Parathyroid adenoma (tissue), 2 donors: ENCODE measurements around the gene L3MBTL4.

ENCODE experiments used
- H2AFZ ChIP-seq: fragments of 300-600 bp; sonication (generic); one replicate; pipeline ENCODE4 v1.7.0; 2017; ENCODE audit warnings: antibody characterized with exemption, mild to moderate bottlenecking
- H3K27ac ChIP-seq: fragments of 300-600 bp; sonication (generic); one replicate; pipeline ENCODE4 v1.7.0; 2017
- H3K27me3 ChIP-seq: fragments of 300-600 bp; sonication (generic); one replicate; pipeline ENCODE4 v1.7.0; 2017; ENCODE audit warnings: low read length; ENCODE audit not compliant: control insufficient read depth, insufficient read depth
- H3K36me3 ChIP-seq: fragments of 300-600 bp; sonication (generic); one replicate; pipeline ENCODE4 v1.7.0; 2017; ENCODE audit warnings: low read length; ENCODE audit not compliant: control insufficient read depth, insufficient read depth
- H3K4me1 ChIP-seq: fragments of 300-600 bp; sonication (generic); one replicate; pipeline ENCODE4 v1.7.0; 2017; ENCODE audit warnings: control low read depth
- H3K4me2 ChIP-seq: fragments of 300-600 bp; sonication (generic); one replicate; pipeline ENCODE4 v1.7.0; 2017; ENCODE audit warnings: low read length
- H3K4me3 ChIP-seq: fragments of 300-600 bp; sonication (generic); one replicate; pipeline ENCODE4 v1.7.0; 2017; ENCODE audit warnings: low read depth, low read length
- H3K79me2 ChIP-seq: fragments of 300-600 bp; sonication (generic); one replicate; pipeline ENCODE4 v1.7.0; 2017; ENCODE audit warnings: control low read depth
- H3K9ac ChIP-seq: fragments of 300-600 bp; sonication (generic); one replicate; pipeline ENCODE4 v1.7.0; 2017; ENCODE audit warnings: mild to moderate bottlenecking
- H3K9me3 ChIP-seq: fragments of 300-600 bp; sonication (generic); one replicate; pipeline ENCODE4 v1.7.0; 2017; ENCODE audit warnings: low read length; ENCODE audit not compliant: control insufficient read depth
- TF ChIP-seq, protein P1 (sequence below): fragments of 300-600 bp; sonication (generic); IDR thresholded peaks from one replicate; pipeline ENCODE4 v1.7.0; 2017; ENCODE audit warnings: antibody characterized with exemption, mild to moderate bottlenecking
- donor health status: primary hyperparathyroidism.

L3MBTL4 gene

DNA sequence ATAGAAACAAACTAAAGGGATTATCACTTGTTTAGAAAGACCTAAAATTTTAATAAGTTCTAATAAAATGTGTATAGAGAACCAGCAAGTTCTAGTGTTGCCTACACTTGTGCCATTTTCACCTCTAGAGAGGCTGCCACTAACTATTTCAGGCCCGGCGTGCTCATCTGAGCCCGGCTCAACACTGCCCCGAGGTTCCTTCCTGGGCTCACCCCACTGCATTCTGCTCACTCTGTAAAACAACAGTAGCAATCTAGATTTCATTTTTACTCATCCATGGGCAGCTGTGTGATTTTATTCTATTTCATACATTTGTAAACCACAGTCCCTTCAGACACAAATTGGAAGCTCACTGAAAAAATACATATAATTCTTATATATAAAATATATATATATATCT, 253.2 kb downstream of the L3MBTL4 start:
- Histone ChIP-seq H3K9me3 (no peaks in the 10 kb centered on the region), H3K9ac (no peak overlapping the region), H3K4me2 (no peak overlapping the region), H3K27me3 (no peaks in the 10 kb centered on the region), H3K79me2 (no peaks in the 10 kb centered on the region), H2AFZ (no peak overlapping the region), H3K4me1 (peaks cover 9% of the 10 kb centered on the region), H3K36me3 (no peaks in the 10 kb centered on the region), H3K4me3 (no peak overlapping the region), H3K27ac (no peak overlapping the region)
- TF ChIP-seq, protein P1, sequence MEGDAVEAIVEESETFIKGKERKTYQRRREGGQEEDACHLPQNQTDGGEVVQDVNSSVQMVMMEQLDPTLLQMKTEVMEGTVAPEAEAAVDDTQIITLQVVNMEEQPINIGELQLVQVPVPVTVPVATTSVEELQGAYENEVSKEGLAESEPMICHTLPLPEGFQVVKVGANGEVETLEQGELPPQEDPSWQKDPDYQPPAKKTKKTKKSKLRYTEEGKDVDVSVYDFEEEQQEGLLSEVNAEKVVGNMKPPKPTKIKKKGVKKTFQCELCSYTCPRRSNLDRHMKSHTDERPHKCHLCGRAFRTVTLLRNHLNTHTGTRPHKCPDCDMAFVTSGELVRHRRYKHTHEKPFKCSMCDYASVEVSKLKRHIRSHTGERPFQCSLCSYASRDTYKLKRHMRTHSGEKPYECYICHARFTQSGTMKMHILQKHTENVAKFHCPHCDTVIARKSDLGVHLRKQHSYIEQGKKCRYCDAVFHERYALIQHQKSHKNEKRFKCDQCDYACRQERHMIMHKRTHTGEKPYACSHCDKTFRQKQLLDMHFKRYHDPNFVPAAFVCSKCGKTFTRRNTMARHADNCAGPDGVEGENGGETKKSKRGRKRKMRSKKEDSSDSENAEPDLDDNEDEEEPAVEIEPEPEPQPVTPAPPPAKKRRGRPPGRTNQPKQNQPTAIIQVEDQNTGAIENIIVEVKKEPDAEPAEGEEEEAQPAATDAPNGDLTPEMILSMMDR, result no peak

DNA sequence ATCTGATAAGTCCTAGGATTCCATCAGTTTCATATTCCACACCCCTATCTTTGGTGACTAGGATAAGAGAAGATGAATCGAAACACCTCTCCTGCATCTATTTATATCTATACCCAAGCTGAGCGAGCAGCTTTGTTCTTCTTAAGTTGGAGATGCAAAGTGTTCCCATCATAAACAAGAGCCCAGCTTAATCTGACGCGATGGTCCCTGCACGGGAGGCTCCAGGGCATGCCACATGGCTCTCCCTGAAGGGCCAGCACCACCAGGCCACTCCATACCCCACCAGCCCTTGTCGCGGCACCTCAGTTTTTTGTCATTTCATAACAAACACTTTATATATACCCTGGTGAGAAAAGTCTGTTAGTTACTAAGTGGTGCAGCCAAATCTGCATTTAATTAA, 255.3 kb downstream of the L3MBTL4 start:
- no peaks in the 10 kb centered on the region for H3K36me3 ChIP-seq
- H3K9me3 ChIP-seq, result no peaks in the 10 kb centered on the region
- no peaks in the 10 kb centered on the region for H3K79me2 ChIP-seq
- peaks cover 9% of the 10 kb centered on the region for H3K4me1 ChIP-seq
- no peak overlapping the region for H2AFZ ChIP-seq
- no peak overlapping the region for H3K4me2 ChIP-seq
- TF ChIP-seq, protein P1, result no peak
- no peak overlapping the region for H3K27ac ChIP-seq
- H3K4me3 ChIP-seq, result no peak overlapping the region
- no peaks in the 10 kb centered on the region for H3K27me3 ChIP-seq
- no peak overlapping the region for H3K9ac ChIP-seq

DNA sequence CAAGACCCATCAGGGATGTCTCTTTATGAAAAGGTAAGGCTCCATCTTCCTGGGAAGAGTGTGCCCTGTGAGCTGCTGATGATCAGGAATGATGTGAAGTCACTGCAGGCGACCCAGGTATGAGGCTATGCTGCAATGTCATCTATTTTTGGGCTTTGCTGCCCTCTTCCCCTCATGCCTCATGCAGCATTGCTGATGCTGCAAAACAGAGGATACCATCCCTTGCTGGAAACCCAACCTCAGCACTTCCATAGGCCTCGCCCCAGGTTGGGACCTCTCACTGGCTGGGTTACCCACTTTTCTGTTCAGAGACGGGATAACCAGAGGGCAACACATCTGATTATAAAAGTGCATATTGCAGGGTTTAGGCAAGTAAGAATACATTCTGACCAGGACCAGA, 255.8 kb downstream of the L3MBTL4 start:
- Histone ChIP-seq H3K27ac (no peak overlapping the region), H3K9ac (no peak overlapping the region), H3K27me3 (no peaks in the 10 kb centered on the region), H2AFZ (no peak overlapping the region), H3K79me2 (no peaks in the 10 kb centered on the region), H3K4me3 (no peak overlapping the region), H3K36me3 (no peaks in the 10 kb centered on the region), H3K9me3 (no peaks in the 10 kb centered on the region), H3K4me1 (peaks cover 9% of the 10 kb centered on the region), H3K4me2 (no peak overlapping the region)
- TF ChIP-seq, protein P1, result no peak

DNA sequence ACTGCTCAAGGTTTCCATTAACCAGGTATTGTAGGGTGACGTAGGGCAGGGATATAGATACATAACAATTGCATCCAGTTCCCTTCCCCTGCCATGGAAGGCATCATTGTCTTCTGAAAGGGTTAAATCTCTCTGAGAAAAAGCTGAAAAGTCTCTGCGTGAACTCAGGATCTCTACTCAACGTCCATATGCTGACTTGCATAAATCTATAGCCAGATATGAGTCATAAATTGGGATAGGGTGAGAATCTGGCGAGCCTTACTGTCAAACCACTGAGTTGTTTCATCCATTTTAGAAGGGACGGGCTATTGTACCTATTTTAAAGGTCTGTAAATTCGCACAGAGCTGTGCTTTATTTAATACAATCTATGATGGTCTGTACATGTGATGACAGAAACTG, 258.3 kb downstream of the L3MBTL4 start:
- no peaks in the 10 kb centered on the region for H3K79me2 ChIP-seq
- TF ChIP-seq, protein P1, result no peak
- H3K27me3 ChIP-seq, result no peaks in the 10 kb centered on the region
- H3K9ac ChIP-seq, result no peak overlapping the region
- no peak overlapping the region for H3K27ac ChIP-seq
- H3K4me2 ChIP-seq, result no peak overlapping the region
- no peak overlapping the region for H2AFZ ChIP-seq
- no peak overlapping the region for H3K4me3 ChIP-seq
- H3K9me3 ChIP-seq, result no peaks in the 10 kb centered on the region
- H3K36me3 ChIP-seq, result no peaks in the 10 kb centered on the region
- H3K4me1 ChIP-seq, result peaks cover 9% of the 10 kb centered on the region

DNA sequence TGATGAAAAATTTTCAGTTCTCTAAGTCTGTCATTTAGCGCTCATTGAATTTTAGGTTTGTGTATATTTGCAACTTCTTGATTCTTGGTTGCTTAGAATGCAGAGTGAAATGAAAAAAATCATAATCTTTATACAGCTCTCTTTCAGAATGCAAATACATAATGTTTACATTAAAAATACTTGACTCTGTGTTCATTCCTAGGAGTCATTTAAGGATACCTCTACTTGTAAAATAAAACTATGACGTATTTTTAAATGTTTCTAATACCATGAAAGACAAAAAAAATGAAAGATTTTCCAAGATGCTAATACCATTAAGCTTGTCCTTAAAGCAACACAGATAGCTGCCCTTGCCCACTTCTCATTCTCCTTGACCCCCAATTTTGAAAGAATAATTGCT, 259.0 kb downstream of the L3MBTL4 start:
- no peak overlapping the region for H3K4me3 ChIP-seq
- H3K79me2 ChIP-seq, result no peaks in the 10 kb centered on the region
- H3K4me1 ChIP-seq, result peaks cover 9% of the 10 kb centered on the region
- no peak overlapping the region for H3K4me2 ChIP-seq
- TF ChIP-seq, protein P1, result no peak
- H3K27ac ChIP-seq, result no peak overlapping the region
- no peaks in the 10 kb centered on the region for H3K27me3 ChIP-seq
- no peak overlapping the region for H2AFZ ChIP-seq
- H3K36me3 ChIP-seq, result no peaks in the 10 kb centered on the region
- H3K9ac ChIP-seq, result no peak overlapping the region
- H3K9me3 ChIP-seq, result no peaks in the 10 kb centered on the region
